Lung (tissue), 12 donors: ENCODE measurements around the gene RAD18. TPM values are rescaled to one million over a fixed set of nuclear protein-coding genes. Genes with fewer than 3 reads are reported as not detected.

Source experiments
- ATAC-seq: fragments of 200-7000 bp; cut with Tn5 transposase; one replicate; pipeline ENCODE4 v1.9.1; 2020; ENCODE audit warnings: moderate number of reproducible peaks; ENCODE audit not compliant: insufficient read depth, low FRiP score
- DNase-seq, 3 donors: peaks; one replicate each; pipeline ENCODE4 v3.0.0-alpha.2; 2013 to 2017
- H3K27ac ChIP-seq, 2 donors: one replicate each; pipeline ENCODE4 v1.5.1; 2013; ENCODE audit warnings: mild to moderate bottlenecking in 2 of 2, moderate library complexity in 2 of 2, control low read depth in 1 of 2, inconsistent platforms in 1 of 2, low read depth in 1 of 2, low read length in 1 of 2
- H3K27me3 ChIP-seq, 3 donors: one replicate each; pipeline ENCODE4 v1.5.1; 2013; ENCODE audit warnings: low read length in 2 of 3; ENCODE audit not compliant: control insufficient read depth in 3 of 3, insufficient read depth in 3 of 3
- H3K36me3 ChIP-seq, 4 donors: one replicate each; pipeline ENCODE4 v1.5.1; 2013; ENCODE audit warnings: low read length in 4 of 4, mild to moderate bottlenecking in 1 of 4, moderate library complexity in 1 of 4; ENCODE audit not compliant: control insufficient read depth in 4 of 4, insufficient read depth in 4 of 4
- H3K4me1 ChIP-seq, 5 donors: one replicate each; pipeline ENCODE4 v1.5.1; 2013; ENCODE audit warnings: low read length in 5 of 5, mild to moderate bottlenecking in 2 of 5, moderate library complexity in 1 of 5; ENCODE audit not compliant: control insufficient read depth in 5 of 5, insufficient read depth in 5 of 5
- H3K4me3 ChIP-seq: one replicate; pipeline ENCODE4 v1.5.1; 2013; ENCODE audit warnings: mild to moderate bottlenecking, control low read depth, moderate library complexity
- H3K9ac ChIP-seq, 2 donors: one replicate each; pipeline ENCODE4 v1.5.1; 2013; ENCODE audit warnings: low read length in 2 of 2, control low read depth in 1 of 2; ENCODE audit not compliant: insufficient read depth in 1 of 2
- H3K9me3 ChIP-seq, 4 donors: one replicate each; pipeline ENCODE4 v1.5.1; 2013; ENCODE audit warnings: low read length in 3 of 4, mild to moderate bottlenecking in 1 of 4, moderate library complexity in 1 of 4; ENCODE audit not compliant: control insufficient read depth in 4 of 4, insufficient read depth in 3 of 4
- CTCF ChIP-seq: IDR thresholded peaks from 2 replicates; pipeline ENCODE4 v1.5.1; 2012; ENCODE audit warnings: mild to moderate bottlenecking; ENCODE audit errors: control extremely low read depth, extremely low read depth
- WGBS, 2 donors: extraction: QIAGEN DNeasy Blood & Tissue Kit; methylation state at CpG; one replicate each; pipeline ENCODE4 v1.1.7; 2013; 5-methylcytosine and 5-hydroxymethylcytosine counted together
- polyA plus RNA-seq, 2 donors: library from polyadenylated mRNA; stranded (reverse); fragments of 200-250 nt; gene quantifications; one replicate each; pipeline ENCODE4 v1.2.1, GENCODE V29; 2013
- total RNA-seq, 2 donors: library from RNA; depleted of rRNA in 1 of 2; stranded (reverse); fragments of >200 nt in 1 of 2; gene quantifications; one replicate each; pipeline ENCODE4 v1.2.1, GENCODE V29; 2014 to 2021
- donor health status: control.
- donor health status: control.
- donor health status: Bipolar disorder and iron deficiency.
- donor health status: healthy.
- donor health status: DM: yes; HTN: yes; CAD: no.

The RAD18 gene
- total and polyA plus RNA-seq, 4 donors = 2.1 to 23.6 (median 6.3) TPM

GRCh38 chr3:8839607-8840325 lies 123.5 kb downstream of the RAD18 start:
- Histone ChIP-seq H3K4me3 (no peak overlapping the region), H3K4me1 (peaks cover 0 to 2% (median 0%) of the 10 kb centered on the region in 5 donors), H3K9me3 (peaks cover 0 to 2% (median 0%) of the 10 kb centered on the region in 4 donors), H3K9ac (no peak overlapping the region), H3K27me3 (no peaks in the 10 kb centered on the region), H3K27ac (no peak overlapping the region), H3K36me3 (no peaks in the 10 kb centered on the region)
- DNase-seq (no peak), ATAC-seq (no peak)
- 86 to 87% methylated on average over 9 of the region's 9 CpGs for WGBS, 2 donors
- no peak for TF ChIP-seq CTCF

- ATAC-seq (no peak), DNase-seq (no peak)
- 89 to 94% methylated on average over 3 of the region's 3 CpGs for WGBS, 2 donors
These were observed 124.4 kb downstream of the RAD18 start for GRCh38 chr3:8838765-8839423.

GRCh38 chr3:8838234-8838633 lies 125.0 kb downstream of the RAD18 start:
- ATAC-seq (no peak), DNase-seq (no peak)
- Histone ChIP-seq H3K9ac (no peak overlapping the region), H3K27ac (no peak overlapping the region), H3K9me3 (no peaks in the 10 kb centered on the region), H3K4me1 (peaks cover 0 to 2% (median 0%) of the 10 kb centered on the region in 5 donors), H3K27me3 (no peaks in the 10 kb centered on the region), H3K4me3 (no peak overlapping the region), H3K36me3 (no peaks in the 10 kb centered on the region)
- WGBS, 2 donors = 74 to 84% methylated on average over 4 of the region's 4 CpGs
- no peak for TF ChIP-seq CTCF

More at GRCh38 chr3:8838765-8839423, 124.4 kb downstream of the RAD18 start:
- Histone ChIP-seq H3K4me1 (peaks cover 0 to 2% (median 0%) of the 10 kb centered on the region in 5 donors), H3K9me3 (peaks cover 0 to under 1% (median 0%) of the 10 kb centered on the region in 4 donors), H3K4me3 (no peak overlapping the region), H3K27me3 (no peaks in the 10 kb centered on the region), H3K36me3 (no peaks in the 10 kb centered on the region), H3K27ac (no peak overlapping the region), H3K9ac (no peak overlapping the region)
- TF ChIP-seq CTCF = no peak
